Measurements from ENCODE around the gene C2orf74.

GRCh38 chr2:61193670-61194561 lies 31.9 kb downstream of the C2orf74 start:
- no peak for TF ChIP-seq EZH2 (IDR thresholded peaks at IDR 0.05; ENCODE audit: borderline replicate concordance, low read length)
- TF ChIP-seq, protein P1, sequence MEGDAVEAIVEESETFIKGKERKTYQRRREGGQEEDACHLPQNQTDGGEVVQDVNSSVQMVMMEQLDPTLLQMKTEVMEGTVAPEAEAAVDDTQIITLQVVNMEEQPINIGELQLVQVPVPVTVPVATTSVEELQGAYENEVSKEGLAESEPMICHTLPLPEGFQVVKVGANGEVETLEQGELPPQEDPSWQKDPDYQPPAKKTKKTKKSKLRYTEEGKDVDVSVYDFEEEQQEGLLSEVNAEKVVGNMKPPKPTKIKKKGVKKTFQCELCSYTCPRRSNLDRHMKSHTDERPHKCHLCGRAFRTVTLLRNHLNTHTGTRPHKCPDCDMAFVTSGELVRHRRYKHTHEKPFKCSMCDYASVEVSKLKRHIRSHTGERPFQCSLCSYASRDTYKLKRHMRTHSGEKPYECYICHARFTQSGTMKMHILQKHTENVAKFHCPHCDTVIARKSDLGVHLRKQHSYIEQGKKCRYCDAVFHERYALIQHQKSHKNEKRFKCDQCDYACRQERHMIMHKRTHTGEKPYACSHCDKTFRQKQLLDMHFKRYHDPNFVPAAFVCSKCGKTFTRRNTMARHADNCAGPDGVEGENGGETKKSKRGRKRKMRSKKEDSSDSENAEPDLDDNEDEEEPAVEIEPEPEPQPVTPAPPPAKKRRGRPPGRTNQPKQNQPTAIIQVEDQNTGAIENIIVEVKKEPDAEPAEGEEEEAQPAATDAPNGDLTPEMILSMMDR (conservative IDR thresholded peaks at IDR 0.05 in 1 of 2, IDR thresholded peaks at IDR 0.05 in 1 of 2; ENCODE audit: extremely low read depth in 1 of 2, insufficient read depth in 1 of 2, low read depth in 1 of 2, low read length in 2 of 2) = no peak

Data from mammary epithelial cell (primary cell).